ENCODE results near the gene SCN5A. TPM values are rescaled to one million over a fixed set of nuclear protein-coding genes. Genes with fewer than 3 reads are reported as not detected.

The SCN5A gene
- total and polyA plus RNA-seq, 4 donors, result 1.6 to 2.4 (median 1.9) TPM

DNA sequence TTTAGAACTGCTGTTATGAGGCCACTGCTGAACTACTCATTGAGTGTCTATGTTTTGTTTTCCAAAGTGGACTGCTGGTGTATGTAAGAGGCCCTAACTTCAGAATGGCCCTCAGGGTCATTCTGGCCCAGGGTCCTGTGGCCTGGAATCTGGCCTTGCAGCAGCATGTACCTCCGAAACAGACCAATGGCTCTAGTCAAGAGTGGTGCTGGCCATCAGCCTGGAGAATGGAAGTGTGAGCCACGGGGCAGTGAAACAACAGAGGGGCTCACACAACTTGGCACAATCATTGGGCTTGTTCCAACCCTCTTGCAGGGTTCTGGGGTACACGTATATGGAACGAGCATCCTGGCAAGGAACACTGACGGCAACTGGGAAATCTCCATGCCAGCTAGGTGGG is 40.5 kb downstream of the SCN5A start:
- Histone ChIP-seq H3K27me3 (ENCODE audit: control insufficient read depth, insufficient read depth, low read length) (no peaks in the 10 kb centered on the region), H3K9me3 (ENCODE audit: control insufficient read depth, insufficient read depth, low read length) (no peaks in the 10 kb centered on the region), H3K27ac (ENCODE audit: low read depth, low read length) (no peak overlapping the region), H3K4me1 (ENCODE audit: control insufficient read depth, insufficient read depth, low read length) (no peaks in the 10 kb centered on the region), H3K36me3 (ENCODE audit: control insufficient read depth, insufficient read depth, low read length) (peaks cover 4% of the 10 kb centered on the region), H3K4me3 (ENCODE audit: low read depth, low read length) (no peak overlapping the region)
- DNase-seq (ENCODE audit: low read depth in 4 of 6, low spot score in 6 of 6), result no peak
- 86% methylated on average over 5 of the region's 5 CpGs for WGBS (ENCODE audit: insufficient coverage)

- Histone ChIP-seq H3K27ac (ENCODE audit: low read depth, low read length) (no peak overlapping the region), H3K36me3 (ENCODE audit: control insufficient read depth, insufficient read depth, low read length) (peaks cover 5% of the 10 kb centered on the region), H3K9me3 (ENCODE audit: control insufficient read depth, insufficient read depth, low read length) (no peaks in the 10 kb centered on the region), H3K4me3 (ENCODE audit: low read depth, low read length) (no peak overlapping the region), H3K27me3 (ENCODE audit: control insufficient read depth, insufficient read depth, low read length) (no peaks in the 10 kb centered on the region), H3K4me1 (ENCODE audit: control insufficient read depth, insufficient read depth, low read length) (no peaks in the 10 kb centered on the region)
- DNase-seq (ENCODE audit: low read depth in 4 of 6, low spot score in 6 of 6), result no peak
- 90% methylated on average over 13 of the region's 13 CpGs for WGBS (ENCODE audit: insufficient coverage)
Measured at GRCh38 chr3:38608086-38608775, 41.3 kb downstream of the SCN5A start.

DNA sequence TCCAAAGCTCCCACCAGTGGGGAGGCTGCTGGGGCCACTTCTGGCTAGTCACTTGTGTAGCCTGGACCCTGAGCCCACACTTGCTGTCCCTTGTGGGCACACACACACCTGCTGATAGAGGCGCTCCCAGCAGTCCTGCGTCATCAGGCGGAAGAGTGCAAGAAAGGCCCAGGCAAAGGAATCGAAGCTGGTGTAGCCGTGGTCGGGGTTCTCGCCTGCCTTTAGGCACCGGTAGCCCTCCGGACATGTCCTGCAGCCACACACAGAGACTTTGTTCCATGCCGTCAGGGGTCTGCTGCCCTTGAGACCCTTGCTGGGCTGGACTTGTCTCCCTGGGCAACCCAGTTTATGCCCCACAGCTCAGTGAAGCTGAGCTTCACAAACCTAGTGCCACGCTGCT is 42.9 kb downstream of the SCN5A start:
- H3K9me3 ChIP-seq (ENCODE audit: control insufficient read depth, insufficient read depth, low read length), result no peaks in the 10 kb centered on the region
- WGBS (ENCODE audit: insufficient coverage), result 67% methylated on average over 11 of the region's 11 CpGs
- no peak for DNase-seq (ENCODE audit: low read depth in 4 of 6, low spot score in 6 of 6)
- no peak overlapping the region for H3K27ac ChIP-seq (ENCODE audit: low read depth, low read length)
- peaks cover 5% of the 10 kb centered on the region for H3K36me3 ChIP-seq (ENCODE audit: control insufficient read depth, insufficient read depth, low read length)
- H3K4me1 ChIP-seq (ENCODE audit: control insufficient read depth, insufficient read depth, low read length), result no peaks in the 10 kb centered on the region
- no peak overlapping the region for H3K4me3 ChIP-seq (ENCODE audit: low read depth, low read length)
- no peaks in the 10 kb centered on the region for H3K27me3 ChIP-seq (ENCODE audit: control insufficient read depth, insufficient read depth, low read length)

DNA sequence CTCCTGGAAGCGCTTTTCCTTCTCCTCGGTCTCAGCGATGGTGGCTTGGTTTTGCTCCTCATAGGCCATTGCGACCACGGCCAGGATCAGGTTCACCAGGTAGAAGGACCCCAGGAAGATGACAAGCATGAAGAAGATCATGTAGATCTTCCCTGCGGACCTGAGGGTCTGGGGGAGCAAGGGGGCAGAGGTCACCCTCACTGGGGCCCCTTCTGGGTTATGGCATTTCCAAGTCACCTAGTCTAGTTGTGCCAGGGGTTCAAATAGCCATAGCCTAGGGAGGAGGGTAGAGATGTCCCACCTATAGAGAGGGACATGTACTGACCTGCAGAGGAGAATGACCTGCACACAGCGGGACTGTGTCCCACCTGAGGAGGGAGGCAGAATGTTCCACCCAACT is 43.5 kb downstream of the SCN5A start:
- Histone ChIP-seq H3K36me3 (ENCODE audit: control insufficient read depth, insufficient read depth, low read length) (peaks cover 5% of the 10 kb centered on the region), H3K27ac (ENCODE audit: low read depth, low read length) (no peak overlapping the region), H3K4me1 (ENCODE audit: control insufficient read depth, insufficient read depth, low read length) (no peaks in the 10 kb centered on the region), H3K27me3 (ENCODE audit: control insufficient read depth, insufficient read depth, low read length) (no peaks in the 10 kb centered on the region), H3K4me3 (ENCODE audit: low read depth, low read length) (no peak overlapping the region), H3K9me3 (ENCODE audit: control insufficient read depth, insufficient read depth, low read length) (no peaks in the 10 kb centered on the region)
- WGBS (ENCODE audit: insufficient coverage), result 96% methylated on average over 6 of the region's 7 CpGs
- DNase-seq (ENCODE audit: low read depth in 4 of 6, low spot score in 6 of 6), result no peak

- H3K9me3 ChIP-seq (ENCODE audit: control insufficient read depth, insufficient read depth, low read length), result no peaks in the 10 kb centered on the region
- no peaks in the 10 kb centered on the region for H3K4me1 ChIP-seq (ENCODE audit: control insufficient read depth, insufficient read depth, low read length)
- no peak for DNase-seq (ENCODE audit: low read depth in 4 of 6, low spot score in 6 of 6)
- H3K36me3 ChIP-seq (ENCODE audit: control insufficient read depth, insufficient read depth, low read length), result peaks cover 3% of the 10 kb centered on the region
- 97% methylated on average over 5 of the region's 6 CpGs for WGBS (ENCODE audit: insufficient coverage)
- H3K27me3 ChIP-seq (ENCODE audit: control insufficient read depth, insufficient read depth, low read length), result no peaks in the 10 kb centered on the region
- H3K4me3 ChIP-seq (ENCODE audit: low read depth, low read length), result no peak overlapping the region
- no peak overlapping the region for H3K27ac ChIP-seq (ENCODE audit: low read depth, low read length)
Measured at GRCh38 chr3:38604246-38604645, 45.2 kb downstream of the SCN5A start.

DNA sequence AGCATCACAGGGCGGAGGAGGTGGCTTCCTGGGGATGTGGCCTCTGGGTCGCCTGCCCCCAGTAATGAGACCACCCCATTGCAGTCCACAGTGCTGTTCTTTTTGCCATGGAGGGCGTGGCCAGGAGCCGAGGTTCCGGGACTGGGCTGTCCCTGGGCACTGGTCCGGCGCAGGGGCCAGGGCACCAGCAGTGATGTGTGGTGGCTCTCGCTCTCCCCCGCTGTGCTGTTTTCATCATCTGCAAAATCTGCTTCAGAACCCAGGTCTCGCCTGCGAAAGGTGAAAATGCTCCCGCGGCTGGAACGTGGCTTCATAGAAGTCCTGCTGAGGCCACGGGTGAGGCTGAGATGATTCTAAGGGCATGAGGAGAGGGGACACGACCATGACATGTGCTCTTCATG is 45.8 kb downstream of the SCN5A start:
- Histone ChIP-seq H3K9me3 (ENCODE audit: control insufficient read depth, insufficient read depth, low read length) (no peaks in the 10 kb centered on the region), H3K4me1 (ENCODE audit: control insufficient read depth, insufficient read depth, low read length) (no peaks in the 10 kb centered on the region), H3K36me3 (ENCODE audit: control insufficient read depth, insufficient read depth, low read length) (peaks cover 3% of the 10 kb centered on the region), H3K27ac (ENCODE audit: low read depth, low read length) (no peak overlapping the region), H3K27me3 (ENCODE audit: control insufficient read depth, insufficient read depth, low read length) (no peaks in the 10 kb centered on the region), H3K4me3 (ENCODE audit: low read depth, low read length) (no peak overlapping the region)
- WGBS (ENCODE audit: insufficient coverage), result 92% methylated on average over 16 of the region's 16 CpGs
- no peak for DNase-seq (ENCODE audit: low read depth in 4 of 6, low spot score in 6 of 6)

DNA sequence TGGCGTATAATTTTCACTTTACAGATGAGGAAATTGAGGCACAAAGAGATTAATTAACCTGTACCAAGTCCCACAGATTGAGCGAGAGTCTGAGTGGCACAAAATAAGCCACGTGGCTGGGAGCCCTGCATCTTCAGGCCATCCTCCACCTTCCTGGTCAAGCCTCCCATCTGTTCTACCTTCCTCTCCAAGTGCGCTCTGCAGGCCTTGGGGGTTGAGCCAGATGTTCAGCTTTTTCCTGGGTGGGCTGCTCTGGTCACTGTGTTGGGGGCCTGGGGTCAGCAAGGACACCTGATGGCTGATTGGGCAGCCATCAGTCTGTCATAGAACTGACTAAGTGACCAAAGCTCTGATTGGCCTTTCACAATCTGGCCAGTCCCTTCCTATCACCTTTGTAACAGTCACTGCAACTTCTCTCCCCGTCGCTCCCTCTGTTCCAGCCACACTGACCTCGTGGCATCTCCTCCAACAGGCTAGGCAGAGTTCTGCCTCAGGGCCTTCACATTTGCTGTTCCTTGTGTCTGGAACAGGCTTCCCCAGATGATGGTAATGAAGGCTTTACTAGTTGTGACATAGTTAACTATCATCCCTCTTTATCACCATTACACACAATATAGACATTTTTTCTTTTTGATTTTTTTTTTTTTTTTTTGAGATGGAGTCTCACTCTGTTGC is 46.8 kb downstream of the SCN5A start:
- no peak for DNase-seq (ENCODE audit: low read depth in 4 of 6, low spot score in 6 of 6)
- Histone ChIP-seq H3K9me3 (ENCODE audit: control insufficient read depth, insufficient read depth, low read length) (no peaks in the 10 kb centered on the region), H3K27me3 (ENCODE audit: control insufficient read depth, insufficient read depth, low read length) (no peaks in the 10 kb centered on the region), H3K36me3 (ENCODE audit: control insufficient read depth, insufficient read depth, low read length) (peaks cover 3% of the 10 kb centered on the region), H3K4me1 (ENCODE audit: control insufficient read depth, insufficient read depth, low read length) (no peaks in the 10 kb centered on the region), H3K27ac (ENCODE audit: low read depth, low read length) (no peak overlapping the region), H3K4me3 (ENCODE audit: low read depth, low read length) (no peak overlapping the region)
- WGBS (ENCODE audit: insufficient coverage), result 87% methylated on average over 3 of the region's 7 CpGs

DNA sequence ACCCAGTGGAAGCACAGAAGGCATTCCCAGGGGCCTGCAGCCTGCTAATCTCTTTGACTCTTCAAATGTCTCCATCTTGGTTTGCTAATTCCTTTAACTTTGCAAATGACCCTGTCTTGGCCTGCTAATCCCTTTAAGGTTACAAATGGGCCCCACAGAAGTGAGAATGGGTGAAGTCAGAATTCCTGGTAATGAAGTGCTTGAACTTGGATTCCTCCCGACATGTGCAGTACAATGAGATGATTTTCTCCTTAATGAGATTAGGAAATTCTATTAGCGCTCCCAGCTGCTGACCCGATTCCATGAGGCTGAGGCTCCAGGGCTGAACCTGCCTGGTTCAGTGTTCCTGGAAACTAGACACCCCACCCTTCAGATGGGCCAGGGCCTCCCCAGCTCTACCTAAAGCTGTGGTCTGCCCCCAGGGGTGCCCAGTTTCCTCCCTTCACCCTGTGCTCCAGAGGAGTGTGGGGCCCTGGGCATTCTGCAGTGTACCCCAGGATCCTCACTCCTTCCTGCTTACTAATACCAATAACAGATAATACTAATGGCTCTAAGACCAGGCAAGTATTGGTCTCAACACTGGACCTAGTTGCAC is 47.4 kb downstream of the SCN5A start:
- Histone ChIP-seq H3K27ac (ENCODE audit: low read depth, low read length) (no peak overlapping the region), H3K9me3 (ENCODE audit: control insufficient read depth, insufficient read depth, low read length) (no peaks in the 10 kb centered on the region), H3K27me3 (ENCODE audit: control insufficient read depth, insufficient read depth, low read length) (no peaks in the 10 kb centered on the region), H3K36me3 (ENCODE audit: control insufficient read depth, insufficient read depth, low read length) (peaks cover 3% of the 10 kb centered on the region), H3K4me3 (ENCODE audit: low read depth, low read length) (no peak overlapping the region), H3K4me1 (ENCODE audit: control insufficient read depth, insufficient read depth, low read length) (no peaks in the 10 kb centered on the region)
- WGBS (ENCODE audit: insufficient coverage), result 75% methylated on average over 3 of the region's 3 CpGs
- no peak for DNase-seq (ENCODE audit: low read depth in 4 of 6, low spot score in 6 of 6)

GRCh38 chr3:38600551-38600950 is 48.9 kb downstream of the SCN5A start:
- no CpG with 5 or more reads among the region's 1 CpG for WGBS (ENCODE audit: insufficient coverage)
- DNase-seq (ENCODE audit: low read depth in 4 of 6, low spot score in 6 of 6), result no peak
- H3K36me3 ChIP-seq (ENCODE audit: control insufficient read depth, insufficient read depth, low read length), result peaks cover 3% of the 10 kb centered on the region

GRCh38 chr3:38599886-38600285 is 49.6 kb downstream of the SCN5A start:
- no peak for DNase-seq (ENCODE audit: low read depth in 4 of 6, low spot score in 6 of 6)

More at GRCh38 chr3:38600551-38600950, 48.9 kb downstream of the SCN5A start:
- no peaks in the 10 kb centered on the region for H3K4me1 ChIP-seq (ENCODE audit: control insufficient read depth, insufficient read depth, low read length)
- no peaks in the 10 kb centered on the region for H3K27me3 ChIP-seq (ENCODE audit: control insufficient read depth, insufficient read depth, low read length)
- H3K9me3 ChIP-seq (ENCODE audit: control insufficient read depth, insufficient read depth, low read length), result no peaks in the 10 kb centered on the region
- no peak overlapping the region for H3K27ac ChIP-seq (ENCODE audit: low read depth, low read length)
- no peak overlapping the region for H3K4me3 ChIP-seq (ENCODE audit: low read depth, low read length)

More at GRCh38 chr3:38599886-38600285, 49.6 kb downstream of the SCN5A start:
- Histone ChIP-seq H3K36me3 (ENCODE audit: control insufficient read depth, insufficient read depth, low read length) (peaks cover 3% of the 10 kb centered on the region), H3K4me1 (ENCODE audit: control insufficient read depth, insufficient read depth, low read length) (no peaks in the 10 kb centered on the region), H3K27me3 (ENCODE audit: control insufficient read depth, insufficient read depth, low read length) (no peaks in the 10 kb centered on the region), H3K27ac (ENCODE audit: low read depth, low read length) (no peak overlapping the region), H3K9me3 (ENCODE audit: control insufficient read depth, insufficient read depth, low read length) (no peaks in the 10 kb centered on the region), H3K4me3 (ENCODE audit: low read depth, low read length) (no peak overlapping the region)
- WGBS (ENCODE audit: insufficient coverage), result 100% methylated on average over 2 of the region's 2 CpGs

All from spinal cord (tissue), 10 donors.